Measurements from ENCODE around the gene RPL18. TPM values are rescaled to one million over a fixed set of nuclear protein-coding genes. Genes with fewer than 3 reads are reported as not detected.

Gene RPL18
- total RNA-seq, result 1,000 to 10,000 TPM in 3 of 4 donors, 100 to 1,000 TPM in 1; 998 to 1,778 (median 1,670) TPM

- no peak for TF ChIP-seq CTCF (IDR thresholded peaks at IDR 0.05; ENCODE audit: low read depth)
These were observed at the start of gene RPL18, which contains the start of gene SPHK2 for GRCh38 chr19:48618916-48619691. Gene RPL18 (minus strand): TSS chr19:48619178. CDS start chr19:48619143, 35 bp downstream. Gene SPHK2 (plus strand): TSS chr19:48619506. CDS start chr19:48620515, 1,009 bp downstream.

GRCh38 chr19:48668761-48669160, 49.8 kb upstream of the RPL18 start:
- no peak for TF ChIP-seq CTCF (IDR thresholded peaks at IDR 0.05; ENCODE audit: low read depth)

GRCh38 chr19:48668332-48668731, 49.4 kb upstream of the RPL18 start:
- no peak for TF ChIP-seq CTCF (IDR thresholded peaks at IDR 0.05; ENCODE audit: low read depth)

GRCh38 chr19:48665786-48666185, 46.8 kb upstream of the RPL18 start:
- no peak for TF ChIP-seq CTCF (IDR thresholded peaks at IDR 0.05; ENCODE audit: low read depth)

- no peak for TF ChIP-seq CTCF (IDR thresholded peaks at IDR 0.05; ENCODE audit: low read depth)
These were observed 45.5 kb upstream of the RPL18 start for GRCh38 chr19:48664476-48664875.

- no peak for TF ChIP-seq CTCF (IDR thresholded peaks at IDR 0.05; ENCODE audit: low read depth)
These were observed 44.7 kb upstream of the RPL18 start for GRCh38 chr19:48663667-48664066.

- no peak for TF ChIP-seq CTCF (IDR thresholded peaks at IDR 0.05; ENCODE audit: low read depth)
These were observed 42.7 kb upstream of the RPL18 start for GRCh38 chr19:48661711-48662090.
